Endodermal cell (in vitro differentiated cells): ENCODE data around the gene PIAS1. TPM values are rescaled to one million over a fixed set of nuclear protein-coding genes. Genes with fewer than 3 reads are reported as not detected.

Experiments
- DNase-seq: peaks from one replicate; pipeline ENCODE4 v3.0.0-alpha.2; 2017
- H3K27ac ChIP-seq: 2 replicates; pipeline ENCODE4 v1.5.1; 2013; ENCODE audit warnings: mild to moderate bottlenecking, low read depth, low read length, moderate library complexity
- H3K27me3 ChIP-seq: 2 replicates; pipeline ENCODE4 v1.6.1; 2013; ENCODE audit warnings: mild to moderate bottlenecking, low read length, moderate library complexity; ENCODE audit not compliant: insufficient read depth, control insufficient read depth, poor library complexity, severe bottlenecking
- H3K36me3 ChIP-seq: 2 replicates; pipeline ENCODE4 v1.7.0; 2013; ENCODE audit warnings: mild to moderate bottlenecking, low read length, moderate library complexity; ENCODE audit not compliant: control insufficient read depth, insufficient read depth
- H3K4me1 ChIP-seq: one replicate; pipeline ENCODE4 v1.7.0; 2013; ENCODE audit warnings: low read length; ENCODE audit not compliant: control insufficient read depth, insufficient read depth
- H3K4me3 ChIP-seq: 2 replicates; pipeline ENCODE4 v1.5.1; 2013; ENCODE audit warnings: mild to moderate bottlenecking, low read length, moderate library complexity
- H3K9ac ChIP-seq: 2 replicates; pipeline ENCODE4 v1.6.1; 2013; ENCODE audit warnings: mild to moderate bottlenecking, low read length, moderate library complexity; ENCODE audit not compliant: poor library complexity, severe bottlenecking; ENCODE audit errors: extremely low read depth
- H3K9me3 ChIP-seq: 2 replicates; pipeline ENCODE4 v1.6.1; 2013; ENCODE audit warnings: mild to moderate bottlenecking, low read length, moderate library complexity; ENCODE audit not compliant: control insufficient read depth
- H3K27ac Mint-ChIP-seq: 2 replicates; pipeline ENCODE4 v1.8.0; 2020; ENCODE audit warnings: mixed read lengths
- H3K27me3 Mint-ChIP-seq: 2 replicates; pipeline ENCODE4 v1.8.0; 2021; ENCODE audit warnings: mild to moderate bottlenecking, mixed read lengths; ENCODE audit not compliant: insufficient read depth
- H3K36me3 Mint-ChIP-seq: 2 replicates; pipeline ENCODE4 v1.8.0; 2020; ENCODE audit warnings: low read depth, mixed read lengths
- H3K4me1 Mint-ChIP-seq: 2 replicates; pipeline ENCODE4 v1.8.0; 2020; ENCODE audit warnings: mixed read lengths
- H3K4me3 Mint-ChIP-seq: 2 replicates; pipeline ENCODE4 v1.8.0; 2020; ENCODE audit warnings: mild to moderate bottlenecking, moderate library complexity, mixed read lengths
- H3K9me3 Mint-ChIP-seq: 2 replicates; pipeline ENCODE4 v1.8.0; 2020; ENCODE audit warnings: mild to moderate bottlenecking, mixed read lengths
- WGBS, 2 experiments: methylation state at CpG; one replicate each; pipeline versions ENCODE4 v1.1.5 to v1.1.7; 2013; ENCODE audit warnings: missing lambda C conversion rate in 2 of 2, mixed read lengths in 1 of 2; ENCODE audit not compliant: insufficient coverage in 1 of 2, insufficient read length in 1 of 2; 5-methylcytosine and 5-hydroxymethylcytosine counted together
- total RNA-seq, 2 donors: library from RNA; stranded (reverse); fragmentation: NEBNext Ultra II Directional in 1 of 2; extraction: Animal tissue kit (Norgen Biotek cat#: 25700) in 1 of 2; gene quantifications; 2 replicates in 1 of 2; 3 replicates in 1 of 2; pipeline ENCODE4 v1.2.1, GENCODE V29; 2021
- TF ChIP-seq, protein P1 (sequence below): fragments of 200-600 bp; sonication (generic); conservative IDR thresholded peaks from 2 replicates; pipeline ENCODE4 v1.5.0; 2021; ENCODE audit warnings: antibody characterized with exemption, mild to moderate bottlenecking

PIAS1 gene
- total RNA-seq, 2 donors from 2014 or later, result 38.0 to 40.1 TPM

- TF ChIP-seq, protein P1, sequence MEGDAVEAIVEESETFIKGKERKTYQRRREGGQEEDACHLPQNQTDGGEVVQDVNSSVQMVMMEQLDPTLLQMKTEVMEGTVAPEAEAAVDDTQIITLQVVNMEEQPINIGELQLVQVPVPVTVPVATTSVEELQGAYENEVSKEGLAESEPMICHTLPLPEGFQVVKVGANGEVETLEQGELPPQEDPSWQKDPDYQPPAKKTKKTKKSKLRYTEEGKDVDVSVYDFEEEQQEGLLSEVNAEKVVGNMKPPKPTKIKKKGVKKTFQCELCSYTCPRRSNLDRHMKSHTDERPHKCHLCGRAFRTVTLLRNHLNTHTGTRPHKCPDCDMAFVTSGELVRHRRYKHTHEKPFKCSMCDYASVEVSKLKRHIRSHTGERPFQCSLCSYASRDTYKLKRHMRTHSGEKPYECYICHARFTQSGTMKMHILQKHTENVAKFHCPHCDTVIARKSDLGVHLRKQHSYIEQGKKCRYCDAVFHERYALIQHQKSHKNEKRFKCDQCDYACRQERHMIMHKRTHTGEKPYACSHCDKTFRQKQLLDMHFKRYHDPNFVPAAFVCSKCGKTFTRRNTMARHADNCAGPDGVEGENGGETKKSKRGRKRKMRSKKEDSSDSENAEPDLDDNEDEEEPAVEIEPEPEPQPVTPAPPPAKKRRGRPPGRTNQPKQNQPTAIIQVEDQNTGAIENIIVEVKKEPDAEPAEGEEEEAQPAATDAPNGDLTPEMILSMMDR, result no peak
- H3K27ac Mint-ChIP-seq, result no peak overlapping the region
- WGBS, 2 experiments, result 100% methylated on average over 1 to 2 of the region's 2 CpGs
Observed at GRCh38 chr15:68143129-68143528, 89.0 kb downstream of the PIAS1 start.

GRCh38 chr15:68143785-68144184, 89.7 kb downstream of the PIAS1 start:
- DNase-seq, result no peak
- Histone ChIP-seq H3K4me1 (no peaks in the 10 kb centered on the region), H3K9ac (no peak overlapping the region), H3K4me3 (no peak overlapping the region), H3K9me3 (no peaks in the 10 kb centered on the region), H3K27ac (no peak overlapping the region), H3K27me3 (no peaks in the 10 kb centered on the region), H3K36me3 (peaks cover 26% of the 10 kb centered on the region)
- Mint-ChIP-seq H3K9me3 (no peaks in the 10 kb centered on the region), H3K27me3 (no peaks in the 10 kb centered on the region), H3K27ac (no peak overlapping the region), H3K36me3 (peaks cover 16% of the 10 kb centered on the region), H3K4me3 (no peak overlapping the region), H3K4me1 (no peaks in the 10 kb centered on the region)
- TF ChIP-seq, protein P1, result no peak
- no CpG with 5 or more reads among the region's 1 CpG for WGBS, 2 experiments

More at GRCh38 chr15:68143129-68143528, 89.0 kb downstream of the PIAS1 start:
- H3K36me3 Mint-ChIP-seq, result peaks cover 17% of the 10 kb centered on the region
- no peak overlapping the region for H3K27ac ChIP-seq
- H3K9me3 Mint-ChIP-seq, result no peaks in the 10 kb centered on the region
- DNase-seq, result no peak
- no peaks in the 10 kb centered on the region for H3K4me1 Mint-ChIP-seq
- no peaks in the 10 kb centered on the region for H3K9me3 ChIP-seq
- H3K36me3 ChIP-seq, result peaks cover 26% of the 10 kb centered on the region
- H3K4me3 ChIP-seq, result no peak overlapping the region
- no peaks in the 10 kb centered on the region for H3K27me3 Mint-ChIP-seq
- no peaks in the 10 kb centered on the region for H3K4me1 ChIP-seq
- no peaks in the 10 kb centered on the region for H3K27me3 ChIP-seq
- no peak overlapping the region for H3K4me3 Mint-ChIP-seq
- no peak overlapping the region for H3K9ac ChIP-seq

DNA sequence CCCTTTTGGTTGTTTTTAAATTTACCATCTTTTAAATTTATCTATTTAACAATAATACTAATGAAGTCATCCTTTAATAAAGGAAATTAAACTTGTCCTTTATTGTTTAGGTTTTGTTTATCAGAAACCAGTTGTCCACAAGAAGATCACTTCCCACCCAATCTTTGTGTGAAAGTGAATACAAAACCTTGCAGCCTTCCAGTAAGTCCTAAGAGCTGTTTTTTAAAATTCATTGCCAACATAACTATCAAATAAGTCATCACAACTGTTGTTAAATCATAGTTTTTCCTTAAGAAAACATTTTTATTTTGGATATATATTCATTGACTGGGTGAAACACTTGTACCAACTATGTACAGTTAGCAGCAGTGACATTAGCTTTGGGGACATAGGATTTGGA, 91.6 kb downstream of the PIAS1 start:
- Mint-ChIP-seq H3K27me3 (no peaks in the 10 kb centered on the region), H3K9me3 (no peaks in the 10 kb centered on the region), H3K36me3 (peaks cover 12% of the 10 kb centered on the region), H3K4me3 (no peak overlapping the region), H3K27ac (no peak overlapping the region), H3K4me1 (no peaks in the 10 kb centered on the region)
- Histone ChIP-seq H3K4me3 (no peak overlapping the region), H3K4me1 (no peaks in the 10 kb centered on the region), H3K27me3 (no peaks in the 10 kb centered on the region), H3K36me3 (peaks cover 24% of the 10 kb centered on the region), H3K9ac (no peak overlapping the region), H3K27ac (no peak overlapping the region), H3K9me3 (no peaks in the 10 kb centered on the region)
- no peak for DNase-seq
- TF ChIP-seq, protein P1, result no peak
